Stimulated activated CD4-positive, alpha-beta T cell treated with anti-CD3 and anti-CD28 coated beads, Interleukin-15, amount 100 ng/mL, for 48 hours (primary cell): Measurements from ENCODE around the gene ARID5A.
"Not testable (repeated sequence)": the region's sequence is repeated elsewhere in the genome, so short reads cannot be mapped to it uniquely, and the experiment has no call there.

ENCODE experiments used
- DNase-seq, 2 donors: peaks; one replicate each; pipeline ENCODE4 v3.0.0-alpha.2; 2020; ENCODE audit warnings: low read depth in 2 of 2

ARID5A gene

GRCh38 chr2:96539215-96539920 lies 2.8 kb downstream of the ARID5A start:
- DNase-seq = no peak

GRCh38 chr2:96540136-96540535 lies 3.6 kb downstream of the ARID5A start:
- no peak for DNase-seq

GRCh38 chr2:96541398-96542152 lies 5.0 kb downstream of the ARID5A start:
- DNase-seq = no peak

- no peak for DNase-seq
These were observed 5.9 kb downstream of the ARID5A start for GRCh38 chr2:96542357-96542977.

- no peak for DNase-seq
These were observed 9.8 kb downstream of the ARID5A start for GRCh38 chr2:96546321-96546720.

- no peak for DNase-seq
These were observed 10.2 kb downstream of the ARID5A start for GRCh38 chr2:96546797-96547196.

GRCh38 chr2:96547203-96547641 lies 10.7 kb downstream of the ARID5A start:
- DNase-seq = no peak

GRCh38 chr2:96547731-96548171 lies 11.2 kb downstream of the ARID5A start:
- DNase-seq = no peak

- DNase-seq = no peak
These were observed 12.3 kb downstream of the ARID5A start for GRCh38 chr2:96548558-96549465.

GRCh38 chr2:96549466-96549785 lies 12.9 kb downstream of the ARID5A start:
- no peak for DNase-seq

- DNase-seq = no peak
These were observed 13.6 kb downstream of the ARID5A start for GRCh38 chr2:96549967-96550786.

GRCh38 chr2:96550787-96551604 lies 14.4 kb downstream of the ARID5A start:
- DNase-seq = no peak

- DNase-seq = no peak
These were observed 15.2 kb downstream of the ARID5A start for GRCh38 chr2:96551605-96552314.

GRCh38 chr2:96552315-96553175 lies 16.0 kb downstream of the ARID5A start:
- DNase-seq = no peak

GRCh38 chr2:96553176-96553956 lies 16.8 kb downstream of the ARID5A start:
- no peak for DNase-seq

- DNase-seq = not testable (repeated sequence)
These were observed 17.4 kb downstream of the ARID5A start for GRCh38 chr2:96553957-96554292.

- DNase-seq = peak; percentile 48 to 60
These were observed 18.0 kb downstream of the ARID5A start for GRCh38 chr2:96554293-96555145.
